ENCODE data around the gene CMTM4.
A peak's percentile ranks its signal among the peaks of the same experiment; 100 is the strongest.

The CMTM4 gene

GRCh38 chr16:66701026-66701425 is 4.5 kb upstream of the CMTM4 start:
- TF ChIP-seq CTCF (IDR thresholded peaks at IDR 0.05; ENCODE audit: insufficient read depth, low read length, missing control alignments): no peak
- POLR2A ChIA-PET: no interaction called here
- no peak overlapping the region for H3K4me3 ChIP-seq (ENCODE audit: low read depth, low read length)
- DNase-seq (ENCODE audit: low read depth, low spot score): no peak
- CTCF ChIA-PET: interaction anchor here (0.7 to 2.4 kb wide), 3 partner anchors 16 to 55 kb away, joined by 3 to 7 read pairs (median 6); no protein-coding TSS in a partner anchor

- DNase-seq (ENCODE audit: low read depth, low spot score): no peak
- ChIA-PET POLR2A (no interaction called here), CTCF (interaction anchor here (1.0 to 2.4 kb wide), 5 partner anchors 17 to 168 kb away, joined by 3 to 8 read pairs (median 6); partner anchors contain the start of genes DYNC1LI2 and NAE1)
- no peak overlapping the region for H3K4me3 ChIP-seq (ENCODE audit: low read depth, low read length)
- no peak for TF ChIP-seq CTCF (IDR thresholded peaks at IDR 0.05; ENCODE audit: insufficient read depth, low read length, missing control alignments)
Measured at GRCh38 chr16:66699898-66700297, 3.4 kb upstream of the CMTM4 start.

GRCh38 chr16:66698046-66698445 is 1.5 kb upstream of the CMTM4 start:
- no peak overlapping the region for H3K4me3 ChIP-seq (ENCODE audit: low read depth, low read length)
- POLR2A ChIA-PET: no interaction called here
- no peak for DNase-seq (ENCODE audit: low read depth, low spot score)
- TF ChIP-seq CTCF (IDR thresholded peaks at IDR 0.05; ENCODE audit: insufficient read depth, low read length, missing control alignments): no peak
- CTCF ChIA-PET: interaction anchor here (0.7 to 4.6 kb wide), 12 partner anchors 11 to 175 kb away, joined by 3 to 22 read pairs (median 4); partner anchors contain the start of gene NAE1

GRCh38 chr16:66695935-66696668 is 441 bp downstream of the CMTM4 start:
- H3K4me3 ChIP-seq (ENCODE audit: low read depth, low read length): peak overlapping the region; percentile 67
- ChIA-PET POLR2A (no interaction called here), CTCF (interaction anchor here (0.7 to 4.6 kb wide), 8 partner anchors 9 to 291 kb away, joined by 3 to 22 read pairs (median 6); no protein-coding TSS in a partner anchor)
- DNase-seq (ENCODE audit: low read depth, low spot score): no peak
- TF ChIP-seq CTCF (IDR thresholded peaks at IDR 0.05; ENCODE audit: insufficient read depth, low read length, missing control alignments): no peak

GRCh38 chr16:66695471-66695934 is 1.0 kb downstream of the CMTM4 start:
- TF ChIP-seq CTCF (IDR thresholded peaks at IDR 0.05; ENCODE audit: insufficient read depth, low read length, missing control alignments): no peak
- CTCF ChIA-PET: interaction anchor here (0.7 to 4.6 kb wide), 3 partner anchors 45 to 291 kb away, joined by 3 to 22 read pairs (median 8); no protein-coding TSS in a partner anchor
- POLR2A ChIA-PET: no interaction called here
- DNase-seq (ENCODE audit: low read depth, low spot score): no peak
- peak overlapping the region; percentile 67 for H3K4me3 ChIP-seq (ENCODE audit: low read depth, low read length)

GRCh38 chr16:66693149-66693548 is 3.4 kb downstream of the CMTM4 start:
- CTCF ChIA-PET: interaction anchor here (1.0 to 4.0 kb wide), 2 partner anchors 15 to 42 kb away, joined by 4 to 18 read pairs; no protein-coding TSS in a partner anchor
- POLR2A ChIA-PET: no interaction called here
- no peak for DNase-seq (ENCODE audit: low read depth, low spot score)
- no peak for TF ChIP-seq CTCF (IDR thresholded peaks at IDR 0.05; ENCODE audit: insufficient read depth, low read length, missing control alignments)
- H3K4me3 ChIP-seq (ENCODE audit: low read depth, low read length): no peak overlapping the region
